Neural progenitor cell (in vitro differentiated cells): Measurements from ENCODE around the gene HMOX1. TPM values are rescaled to one million over a fixed set of nuclear protein-coding genes. Genes with fewer than 3 reads are reported as not detected.
A peak's percentile ranks its signal among the peaks of the same experiment; 100 is the strongest.

Experiments used
- DNase-seq: peaks from one replicate; pipeline ENCODE4 v3.0.0-alpha.2; 2016; ENCODE audit warnings: low spot score
- H2AFZ ChIP-seq: fragments of 200-600 bp; sonication (generic); replicated peaks from 2 replicates; pipeline ENCODE4 v1.6.1; 2016; ENCODE audit warnings: antibody characterized with exemption
- H3F3A ChIP-seq: fragments of 200-600 bp; sonication (generic); 2 replicates; pipeline ENCODE4 v1.6.1; 2016; ENCODE audit warnings: antibody characterized with exemption, low read depth
- H3K27ac ChIP-seq: fragments of 200-600 bp; sonication (generic); 2 replicates; pipeline ENCODE4 v1.5.1; 2016; ENCODE audit warnings: mild to moderate bottlenecking
- H3K27me3 ChIP-seq: fragments of 200-600 bp; sonication (generic); 2 replicates; pipeline ENCODE4 v1.6.1; 2016; ENCODE audit warnings: mild to moderate bottlenecking, moderate library complexity
- H3K36me3 ChIP-seq: fragments of 200-600 bp; sonication (generic); 2 replicates; pipeline ENCODE4 v1.5.1; 2016
- H3K4me1 ChIP-seq: fragments of 200-600 bp; sonication (generic); 2 replicates; pipeline ENCODE4 v1.6.1; 2016; ENCODE audit warnings: mixed run types
- H3K4me2 ChIP-seq: fragments of 200-600 bp; sonication (generic); 2 replicates; pipeline ENCODE4 v1.6.1; 2016
- H3K4me3 ChIP-seq: fragments of 200-600 bp; sonication (generic); 2 replicates; pipeline ENCODE4 v1.5.1; 2016
- H3K79me2 ChIP-seq: fragments of 200-600 bp; sonication (generic); 2 replicates; pipeline ENCODE4 v1.6.1; 2016; ENCODE audit warnings: low read depth
- H3K9ac ChIP-seq: fragments of 200-600 bp; sonication (generic); 2 replicates; pipeline ENCODE4 v1.6.1; 2016
- H3K9me3 ChIP-seq: fragments of 200-600 bp; sonication (generic); 2 replicates; pipeline ENCODE4 v1.5.1; 2016; ENCODE audit warnings: low read depth
- H4K20me1 ChIP-seq: fragments of 200-600 bp; sonication (generic); 2 replicates; pipeline ENCODE4 v1.6.1; 2016; ENCODE audit warnings: low read depth
- H3K27ac Mint-ChIP-seq: 3 replicates; pipeline ENCODE4 v1.8.0; 2021; ENCODE audit warnings: mixed read lengths
- H3K27me3 Mint-ChIP-seq: 2 replicates; pipeline ENCODE4 v1.8.0; 2022; ENCODE audit warnings: low read depth, mild to moderate bottlenecking, inconsistent platforms, moderate library complexity, mixed read lengths; ENCODE audit not compliant: insufficient read depth
- H3K36me3 Mint-ChIP-seq: 3 replicates; pipeline ENCODE4 v1.8.0; 2021; ENCODE audit warnings: mixed read lengths
- H3K4me1 Mint-ChIP-seq: 3 replicates; pipeline ENCODE4 v1.8.0; 2021; ENCODE audit warnings: mixed read lengths
- H3K4me3 Mint-ChIP-seq: 3 replicates; pipeline ENCODE4 v1.8.0; 2021; ENCODE audit warnings: mild to moderate bottlenecking, moderate library complexity, mixed read lengths
- H3K9me3 Mint-ChIP-seq: 3 replicates; pipeline ENCODE4 v1.8.0; 2020; ENCODE audit warnings: mixed read lengths
- EZH2 ChIP-seq: fragments of 200-600 bp; sonication (generic); IDR thresholded peaks from 2 replicates; pipeline ENCODE4 v1.6.1; 2017; ENCODE audit warnings: antibody characterized with exemption, mild to moderate bottlenecking, moderate library complexity
- EZH2phosphoT487 ChIP-seq: fragments of 200-600 bp; sonication (generic); IDR thresholded peaks from 2 replicates; pipeline ENCODE4 v1.6.1; 2017; ENCODE audit warnings: antibody characterized with exemption
- total RNA-seq: library from RNA; depleted of rRNA; stranded (reverse); fragments of >200 nt; gene quantifications from 2 replicates; pipeline ENCODE4 v1.2.3, GENCODE V29; 2015; ENCODE audit warnings: low replicate concordance
- TF ChIP-seq, protein P1 (sequence below): fragments of 200-600 bp; sonication (generic); IDR thresholded peaks from 2 replicates; pipeline ENCODE4 v1.5.1; 2017; ENCODE audit warnings: antibody characterized with exemption, mild to moderate bottlenecking

HMOX1 gene
- total RNA-seq, 1 donor from 2014 or later: 2.4 TPM

DNA sequence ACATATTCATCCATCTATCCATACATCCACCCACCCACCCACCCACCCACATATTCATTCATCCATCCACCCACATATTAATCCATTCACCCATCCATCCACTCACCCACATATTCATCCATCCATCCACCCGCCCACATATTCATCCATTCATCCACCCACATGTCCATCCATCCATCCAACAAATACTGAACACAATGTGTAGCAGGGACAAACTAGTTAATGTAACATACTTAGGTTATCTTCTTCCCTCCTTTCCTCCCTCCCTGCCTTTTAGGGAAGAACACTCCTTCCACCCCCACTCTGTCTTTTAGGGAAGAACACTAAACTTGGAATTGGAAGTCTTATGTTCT is 58.4 kb downstream of the HMOX1 start:
- Mint-ChIP-seq H3K9me3 (peaks cover 2% of the 10 kb centered on the region), H3K4me1 (peaks cover 6% of the 10 kb centered on the region)
- TF ChIP-seq EZH2phosphoT487 (no peak), EZH2 (no peak)
- TF ChIP-seq, protein P1, sequence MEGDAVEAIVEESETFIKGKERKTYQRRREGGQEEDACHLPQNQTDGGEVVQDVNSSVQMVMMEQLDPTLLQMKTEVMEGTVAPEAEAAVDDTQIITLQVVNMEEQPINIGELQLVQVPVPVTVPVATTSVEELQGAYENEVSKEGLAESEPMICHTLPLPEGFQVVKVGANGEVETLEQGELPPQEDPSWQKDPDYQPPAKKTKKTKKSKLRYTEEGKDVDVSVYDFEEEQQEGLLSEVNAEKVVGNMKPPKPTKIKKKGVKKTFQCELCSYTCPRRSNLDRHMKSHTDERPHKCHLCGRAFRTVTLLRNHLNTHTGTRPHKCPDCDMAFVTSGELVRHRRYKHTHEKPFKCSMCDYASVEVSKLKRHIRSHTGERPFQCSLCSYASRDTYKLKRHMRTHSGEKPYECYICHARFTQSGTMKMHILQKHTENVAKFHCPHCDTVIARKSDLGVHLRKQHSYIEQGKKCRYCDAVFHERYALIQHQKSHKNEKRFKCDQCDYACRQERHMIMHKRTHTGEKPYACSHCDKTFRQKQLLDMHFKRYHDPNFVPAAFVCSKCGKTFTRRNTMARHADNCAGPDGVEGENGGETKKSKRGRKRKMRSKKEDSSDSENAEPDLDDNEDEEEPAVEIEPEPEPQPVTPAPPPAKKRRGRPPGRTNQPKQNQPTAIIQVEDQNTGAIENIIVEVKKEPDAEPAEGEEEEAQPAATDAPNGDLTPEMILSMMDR: no peak

DNA sequence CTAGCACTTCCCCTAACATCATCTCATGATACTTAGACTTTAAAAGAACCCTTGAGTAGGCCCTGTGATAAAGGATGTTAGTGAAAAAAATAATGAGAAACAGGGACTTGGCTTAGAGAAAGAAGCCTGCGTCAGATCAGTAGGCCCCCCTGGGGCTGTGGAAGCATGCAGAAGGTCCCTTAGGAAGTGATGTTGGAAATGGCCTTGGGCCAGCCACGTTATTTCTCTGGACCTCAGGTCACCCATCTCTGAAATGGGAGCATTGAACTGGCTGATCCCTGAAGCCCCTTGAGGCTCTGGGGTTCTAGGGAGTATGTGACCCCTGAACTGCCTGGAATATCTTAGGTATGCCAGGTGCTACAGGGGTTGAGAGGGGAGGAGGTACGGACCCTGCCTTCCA is 59.2 kb downstream of the HMOX1 start:
- Histone ChIP-seq H3K27me3 (no peaks in the 10 kb centered on the region), H3K4me3 (no peak overlapping the region), H2AFZ (no peak overlapping the region), H3K4me2 (no peak overlapping the region), H3K9ac (no peak overlapping the region), H3K79me2 (no peaks in the 10 kb centered on the region), H3K4me1 (no peaks in the 10 kb centered on the region), H3F3A (peaks cover 8% of the 10 kb centered on the region), H4K20me1 (no peaks in the 10 kb centered on the region), H3K36me3 (no peaks in the 10 kb centered on the region), H3K27ac (no peak overlapping the region), H3K9me3 (no peaks in the 10 kb centered on the region)
- no peak for DNase-seq
- no peak overlapping the region for H3K4me3 Mint-ChIP-seq
- H3K36me3 Mint-ChIP-seq: peaks cover 15% of the 10 kb centered on the region
- H3K4me1 Mint-ChIP-seq: peaks cover 2% of the 10 kb centered on the region
- no peak for TF ChIP-seq EZH2
- TF ChIP-seq, protein P1: no peak
- no peak for TF ChIP-seq EZH2phosphoT487
- peaks cover 2% of the 10 kb centered on the region for H3K27me3 Mint-ChIP-seq
- H3K27ac Mint-ChIP-seq: no peak overlapping the region
- no peaks in the 10 kb centered on the region for H3K9me3 Mint-ChIP-seq

More for the DNA sequence above, 58.4 kb downstream of the HMOX1 start:
- Histone ChIP-seq H3K79me2 (no peaks in the 10 kb centered on the region), H3K4me3 (no peak overlapping the region), H3K27ac (no peak overlapping the region), H3K9ac (no peak overlapping the region), H3K27me3 (no peaks in the 10 kb centered on the region), H3K36me3 (no peaks in the 10 kb centered on the region), H3K4me1 (no peaks in the 10 kb centered on the region), H4K20me1 (no peaks in the 10 kb centered on the region), H3K4me2 (no peak overlapping the region), H3F3A (peaks cover 9% of the 10 kb centered on the region), H3K9me3 (no peaks in the 10 kb centered on the region), H2AFZ (no peak overlapping the region)
- no peak overlapping the region for H3K27ac Mint-ChIP-seq
- no peak overlapping the region for H3K4me3 Mint-ChIP-seq
- DNase-seq: no peak
- H3K27me3 Mint-ChIP-seq: peaks cover 5% of the 10 kb centered on the region
- H3K36me3 Mint-ChIP-seq: peaks cover 18% of the 10 kb centered on the region

GRCh38 chr22:35441489-35442100 is 60.7 kb downstream of the HMOX1 start:
- no peaks in the 10 kb centered on the region for H3K9me3 ChIP-seq
- no peak overlapping the region for H3K4me2 ChIP-seq
- H3K36me3 ChIP-seq: no peaks in the 10 kb centered on the region
- Mint-ChIP-seq H3K9me3 (no peaks in the 10 kb centered on the region), H3K27ac (peak overlapping the region; percentile 30), H3K4me1 (peaks cover 2% of the 10 kb centered on the region), H3K4me3 (no peak overlapping the region), H3K27me3 (peaks cover 2% of the 10 kb centered on the region), H3K36me3 (peaks cover 16% of the 10 kb centered on the region)
- H3F3A ChIP-seq: peaks cover 5% of the 10 kb centered on the region
- H3K4me1 ChIP-seq: no peaks in the 10 kb centered on the region
- no peaks in the 10 kb centered on the region for H3K79me2 ChIP-seq
- no peak overlapping the region for H3K4me3 ChIP-seq
- no peak overlapping the region for H3K27ac ChIP-seq
- H3K27me3 ChIP-seq: no peaks in the 10 kb centered on the region
- no peak overlapping the region for H3K9ac ChIP-seq
- DNase-seq: no peak
- no peak overlapping the region for H2AFZ ChIP-seq
- TF ChIP-seq EZH2 (no peak), EZH2phosphoT487 (no peak)
- TF ChIP-seq, protein P1: no peak
- H4K20me1 ChIP-seq: no peaks in the 10 kb centered on the region
